Kidney epithelial cell (primary cell): ENCODE data around the gene SLC26A3. TPM values are rescaled to one million over a fixed set of nuclear protein-coding genes. Genes with fewer than 3 reads are reported as not detected.

Source experiments
- DNase-seq: peaks from one replicate; pipeline ENCODE4 v3.0.0-alpha.2; 2010; ENCODE audit warnings: low read depth
- H3K27me3 ChIP-seq: 2 replicates; pipeline ENCODE4 v1.6.0; 2011; ENCODE audit warnings: low read length; ENCODE audit not compliant: control insufficient read depth, insufficient read depth
- H3K36me3 ChIP-seq: 2 replicates; pipeline ENCODE4 v1.5.1; 2011; ENCODE audit warnings: low read length; ENCODE audit not compliant: control insufficient read depth, insufficient read depth
- H3K4me3 ChIP-seq: 2 replicates; pipeline ENCODE4 v1.5.1; 2011; ENCODE audit warnings: low read depth, mild to moderate bottlenecking, control low read depth, low read length
- CTCF ChIP-seq: IDR thresholded peaks from 2 replicates; pipeline ENCODE4 v1.5.1; 2011; ENCODE audit warnings: mild to moderate bottlenecking, moderate library complexity, low read length, control low read depth, inconsistent platforms; ENCODE audit not compliant: insufficient read depth, poor library complexity, severe bottlenecking
- total RNA-seq: library from RNA; depleted of rRNA; stranded (reverse); fragments of >200 nt; gene quantifications from 2 replicates; pipeline ENCODE4 v1.2.3, GENCODE V29; 2015

Gene SLC26A3
- total RNA-seq, 1 donor from 2014 or later: not detected

GRCh38 chr7:107827501-107827900, 24.5 kb upstream of the SLC26A3 start:
- Histone ChIP-seq H3K27me3 (no peaks in the 10 kb centered on the region), H3K4me3 (no peak overlapping the region), H3K36me3 (no peaks in the 10 kb centered on the region)
- no peak for DNase-seq
- no peak for TF ChIP-seq CTCF

GRCh38 chr7:107826451-107826850, 23.4 kb upstream of the SLC26A3 start:
- TF ChIP-seq CTCF: no peak
- no peak overlapping the region for H3K4me3 ChIP-seq
- DNase-seq: no peak
- H3K36me3 ChIP-seq: no peaks in the 10 kb centered on the region
- no peaks in the 10 kb centered on the region for H3K27me3 ChIP-seq

GRCh38 chr7:107824858-107825257, 21.8 kb upstream of the SLC26A3 start:
- Histone ChIP-seq H3K27me3 (no peaks in the 10 kb centered on the region), H3K36me3 (no peaks in the 10 kb centered on the region), H3K4me3 (no peak overlapping the region)
- DNase-seq: no peak
- no peak for TF ChIP-seq CTCF

GRCh38 chr7:107818622-107819021, 15.6 kb upstream of the SLC26A3 start:
- Histone ChIP-seq H3K36me3 (no peaks in the 10 kb centered on the region), H3K4me3 (no peak overlapping the region), H3K27me3 (no peaks in the 10 kb centered on the region)
- TF ChIP-seq CTCF: no peak
- no peak for DNase-seq

GRCh38 chr7:107816011-107816566, 13.1 kb upstream of the SLC26A3 start:
- no peak for DNase-seq
- Histone ChIP-seq H3K4me3 (no peak overlapping the region), H3K27me3 (no peaks in the 10 kb centered on the region), H3K36me3 (no peaks in the 10 kb centered on the region)
- no peak for TF ChIP-seq CTCF

- no peaks in the 10 kb centered on the region for H3K27me3 ChIP-seq
- H3K36me3 ChIP-seq: no peaks in the 10 kb centered on the region
- DNase-seq: no peak
- no peak overlapping the region for H3K4me3 ChIP-seq
- no peak for TF ChIP-seq CTCF
Measured at GRCh38 chr7:107815254-107815882, 12.3 kb upstream of the SLC26A3 start.
